ENCODE measurements around the gene IFT52. TPM values are rescaled to one million over a fixed set of nuclear protein-coding genes. Genes with fewer than 3 reads are reported as not detected.

Gene IFT52
- total RNA-seq, 2 experiments from 2014 or later, result 13.7 to 15.5 TPM

- no peaks in the 10 kb centered on the region for H3K36me3 ChIP-seq (ENCODE audit: insufficient read depth, low read length)
- no peaks in the 10 kb centered on the region for H3K4me1 ChIP-seq (ENCODE audit: insufficient read depth, low read length)
- Mint-ChIP-seq H3K27me3 (no peaks in the 10 kb centered on the region), H3K36me3 (ENCODE audit: low read depth) (no peaks in the 10 kb centered on the region), H3K9me3 (no peaks in the 10 kb centered on the region), H3K4me1 (ENCODE audit: low read depth) (no peaks in the 10 kb centered on the region), H3K4me3 (no peak overlapping the region), H3K27ac (no peak overlapping the region)
- H3K27me3 ChIP-seq (ENCODE audit: control insufficient read depth in 1 of 2, insufficient read depth in 2 of 2, low read length in 2 of 2), result no peaks in the 10 kb centered on the region
- no peak overlapping the region for H3K4me3 ChIP-seq (ENCODE audit: low read length)
- ATAC-seq (ENCODE audit: poor library complexity) (no peak), DNase-seq (no peak)
- CTCF ChIA-PET, result no interaction called here
- no peak for TF ChIP-seq CTCF (IDR thresholded peaks at IDR 0.05)
- POLR2A ChIA-PET, result interaction anchor here (0.6 kb wide), 1 partner anchor 522 kb away, joined by 4 read pairs; no protein-coding TSS in a partner anchor
- H3K27ac ChIP-seq (ENCODE audit: low read depth in 1 of 2, low read length in 2 of 2), result no peak overlapping the region
- intact Hi-C loops (cut with DNase I, micrococcal nuclease), result no loop called here
- H3K9me3 ChIP-seq (ENCODE audit: control insufficient read depth in 1 of 2, insufficient read depth in 1 of 2, low read length in 2 of 2), result no peaks in the 10 kb centered on the region
These were observed 31.4 kb upstream of the IFT52 start for GRCh38 chr20:43559147-43559987.

- Mint-ChIP-seq H3K4me1 (ENCODE audit: low read depth) (no peaks in the 10 kb centered on the region), H3K4me3 (no peak overlapping the region), H3K36me3 (ENCODE audit: low read depth) (no peaks in the 10 kb centered on the region), H3K27ac (no peak overlapping the region), H3K27me3 (no peaks in the 10 kb centered on the region), H3K9me3 (no peaks in the 10 kb centered on the region)
- ATAC-seq (ENCODE audit: poor library complexity) (no peak), DNase-seq (no peak)
- Histone ChIP-seq H3K36me3 (ENCODE audit: insufficient read depth, low read length) (no peaks in the 10 kb centered on the region), H3K9me3 (ENCODE audit: control insufficient read depth in 1 of 2, insufficient read depth in 1 of 2, low read length in 2 of 2) (no peaks in the 10 kb centered on the region), H3K27ac (ENCODE audit: low read depth in 1 of 2, low read length in 2 of 2) (no peak overlapping the region), H3K4me1 (ENCODE audit: insufficient read depth, low read length) (no peaks in the 10 kb centered on the region), H3K4me3 (ENCODE audit: low read length) (no peak overlapping the region), H3K27me3 (ENCODE audit: control insufficient read depth in 1 of 2, insufficient read depth in 2 of 2, low read length in 2 of 2) (no peaks in the 10 kb centered on the region)
- ChIA-PET POLR2A (no interaction called here), CTCF (no interaction called here)
- TF ChIP-seq CTCF (IDR thresholded peaks at IDR 0.05), result no peak
- intact Hi-C loops (cut with DNase I, micrococcal nuclease), result no loop called here
These were observed 29.8 kb upstream of the IFT52 start for GRCh38 chr20:43560974-43561373.

DNA sequence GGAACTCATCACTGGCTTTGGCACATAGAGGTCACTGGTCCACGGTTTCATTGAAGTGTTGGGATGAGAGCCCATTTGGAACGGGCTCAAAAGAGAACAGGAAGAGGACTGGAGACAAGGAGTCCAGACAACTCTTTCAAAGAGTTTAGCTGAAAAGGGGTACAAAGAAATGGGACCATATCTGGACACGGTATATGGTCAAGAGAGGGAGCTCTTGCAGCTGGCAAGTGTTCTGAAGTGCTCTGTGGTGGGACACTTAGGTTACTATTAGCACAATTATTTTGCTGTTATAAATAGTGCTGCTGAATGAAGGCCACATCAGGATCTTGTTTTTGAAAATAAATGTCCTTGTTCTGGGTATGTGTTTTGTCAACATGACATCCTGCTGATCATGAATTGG lies 27.3 kb upstream of the IFT52 start:
- H3K36me3 Mint-ChIP-seq (ENCODE audit: low read depth), result no peaks in the 10 kb centered on the region
- H3K4me1 Mint-ChIP-seq (ENCODE audit: low read depth), result no peaks in the 10 kb centered on the region
- no peaks in the 10 kb centered on the region for H3K27me3 Mint-ChIP-seq
- H3K4me3 Mint-ChIP-seq, result no peak overlapping the region
- no peaks in the 10 kb centered on the region for H3K36me3 ChIP-seq (ENCODE audit: insufficient read depth, low read length)
- intact Hi-C loops (cut with DNase I, micrococcal nuclease), result no loop called here
- no peak overlapping the region for H3K27ac ChIP-seq (ENCODE audit: low read depth in 1 of 2, low read length in 2 of 2)
- no peak overlapping the region for H3K4me3 ChIP-seq (ENCODE audit: low read length)
- DNase-seq, result no peak
- ATAC-seq (ENCODE audit: poor library complexity), result no peak
- H3K9me3 Mint-ChIP-seq, result no peaks in the 10 kb centered on the region
- ChIA-PET CTCF (no interaction called here), POLR2A (no interaction called here)
- H3K4me1 ChIP-seq (ENCODE audit: insufficient read depth, low read length), result no peaks in the 10 kb centered on the region
- no peaks in the 10 kb centered on the region for H3K9me3 ChIP-seq (ENCODE audit: control insufficient read depth in 1 of 2, insufficient read depth in 1 of 2, low read length in 2 of 2)
- no peak overlapping the region for H3K27ac Mint-ChIP-seq
- H3K27me3 ChIP-seq (ENCODE audit: control insufficient read depth in 1 of 2, insufficient read depth in 2 of 2, low read length in 2 of 2), result no peaks in the 10 kb centered on the region
- no peak for TF ChIP-seq CTCF (IDR thresholded peaks at IDR 0.05)
